ENCODE data around the gene SLC6A6.

GRCh38 chr3:14430053-14430452, 27.6 kb downstream of the SLC6A6 start:
- no peak for TF ChIP-seq CTCF (IDR thresholded peaks at IDR 0.05; ENCODE audit: borderline replicate concordance, extremely low read depth, low read length, poor library complexity, severe bottlenecking)
- TF ChIP-seq EZH2 (IDR thresholded peaks at IDR 0.05; ENCODE audit: borderline replicate concordance, low read depth, low read length, severe bottlenecking): no peak
